Right lobe of liver (tissue), 4 donors: ENCODE results near the gene PRCC.

Source experiments
- CTCF ChIP-seq, 4 donors: fragments of 200-600 bp in 3 of 4; fragments of 450-650 bp in 1 of 4; IDR thresholded peaks; one replicate each; pipeline versions ENCODE4 v1.5.1 to v1.8.0; 2016 to 2022; ENCODE audit warnings: antibody characterized with exemption in 4 of 4, mild to moderate bottlenecking in 2 of 4
- POLR2A ChIP-seq: fragments of 450-650 bp; IDR thresholded peaks from one replicate; pipeline ENCODE4 v1.6.1; 2017; ENCODE audit warnings: antibody characterized with exemption, mild to moderate bottlenecking
- donor health status: DM: no; HTN: no; CAD: no.
- donor health status: DM: no; HTN: no; CAD: no.
- donor health status: DM: no; HTN: yes; CAD: no.

- TF ChIP-seq CTCF (IDR thresholded peaks at IDR 0.05) (no peak), POLR2A (no peak)
Measured at GRCh38 chr1:156772222-156772621, 4.9 kb downstream of the PRCC start.
